Skeletal muscle cell (primary cell): ENCODE results near the gene PATJ.
"Not testable (repeated sequence)": the region's sequence is repeated elsewhere in the genome, so short reads cannot be mapped to it uniquely, and the experiment has no call there.

ENCODE experiments used
- DNase-seq: peaks from one replicate; pipeline ENCODE4 v3.0.0-alpha.2; 2010; ENCODE audit warnings: low read depth
- H3K4me3 ChIP-seq: 2 replicates; pipeline ENCODE4 v1.5.1; 2011; ENCODE audit warnings: low read depth, mild to moderate bottlenecking, control low read depth, low read length, moderate library complexity

Gene PATJ

GRCh38 chr1:61808968-61809367 is 66.7 kb downstream of the PATJ start:
- no peak overlapping the region for H3K4me3 ChIP-seq
- no peak for DNase-seq

- no peak overlapping the region for H3K4me3 ChIP-seq
- no peak for DNase-seq
These were observed 70.6 kb downstream of the PATJ start for GRCh38 chr1:61812916-61813315.

- no peak overlapping the region for H3K4me3 ChIP-seq
- DNase-seq, result no peak
These were observed 73.9 kb downstream of the PATJ start for GRCh38 chr1:61816191-61816590.

GRCh38 chr1:61818992-61819391 is 76.7 kb downstream of the PATJ start:
- no peak overlapping the region for H3K4me3 ChIP-seq
- no peak for DNase-seq

- DNase-seq, result no peak
- no peak overlapping the region for H3K4me3 ChIP-seq
These were observed 77.1 kb downstream of the PATJ start for GRCh38 chr1:61819421-61819820.

GRCh38 chr1:61825393-61825792 is 83.1 kb downstream of the PATJ start:
- no peak for DNase-seq
- H3K4me3 ChIP-seq, result no peak overlapping the region

GRCh38 chr1:61828805-61829204 is 86.5 kb downstream of the PATJ start:
- H3K4me3 ChIP-seq, result no peak overlapping the region
- no peak for DNase-seq

GRCh38 chr1:61836649-61837048 is 94.4 kb downstream of the PATJ start:
- DNase-seq, result no peak
- H3K4me3 ChIP-seq, result no peak overlapping the region

GRCh38 chr1:61837607-61838006 is 95.3 kb downstream of the PATJ start:
- not testable (repeated sequence) for DNase-seq, H3K4me3 ChIP-seq

- no peak for DNase-seq
- H3K4me3 ChIP-seq, result no peak overlapping the region
These were observed 97.4 kb downstream of the PATJ start for GRCh38 chr1:61839679-61840078.

GRCh38 chr1:61842036-61842435 is 99.8 kb downstream of the PATJ start:
- H3K4me3 ChIP-seq, result no peak overlapping the region
- no peak for DNase-seq

- no peak overlapping the region for H3K4me3 ChIP-seq
- no peak for DNase-seq
These were observed 100.7 kb downstream of the PATJ start for GRCh38 chr1:61842863-61843514.

GRCh38 chr1:61844006-61844405 is 101.7 kb downstream of the PATJ start:
- DNase-seq, result no peak
- no peak overlapping the region for H3K4me3 ChIP-seq

- DNase-seq, H3K4me3 ChIP-seq: not testable (repeated sequence)
These were observed 102.4 kb downstream of the PATJ start for GRCh38 chr1:61844664-61845063.

GRCh38 chr1:61851235-61851634 is 109.0 kb downstream of the PATJ start:
- H3K4me3 ChIP-seq, result no peak overlapping the region
- no peak for DNase-seq

GRCh38 chr1:61851849-61852669 is 109.8 kb downstream of the PATJ start:
- H3K4me3 ChIP-seq, result no peak overlapping the region
- no peak for DNase-seq

- DNase-seq, result no peak
- no peak overlapping the region for H3K4me3 ChIP-seq
These were observed 110.4 kb downstream of the PATJ start for GRCh38 chr1:61852670-61853015.

- DNase-seq, result no peak
- H3K4me3 ChIP-seq, result no peak overlapping the region
These were observed 111.3 kb downstream of the PATJ start for GRCh38 chr1:61853583-61853982.

- no peak for DNase-seq
These were observed 122.2 kb downstream of the PATJ start for GRCh38 chr1:61864489-61864888.

GRCh38 chr1:61865646-61866220 is 123.5 kb downstream of the PATJ start:
- no peak overlapping the region for H3K4me3 ChIP-seq
- DNase-seq, result no peak

More at GRCh38 chr1:61864489-61864888, 122.2 kb downstream of the PATJ start:
- H3K4me3 ChIP-seq, result no peak overlapping the region

- H3K4me3 ChIP-seq, result no peak overlapping the region
- DNase-seq, result no peak
These were observed 127.4 kb downstream of the PATJ start for GRCh38 chr1:61869691-61870109.
